Spleen (tissue), 11 donors: ENCODE results near the gene FLG. TPM values are rescaled to one million over a fixed set of nuclear protein-coding genes. Genes with fewer than 3 reads are reported as not detected.

ENCODE experiments used
- DNase-seq: peaks from one replicate; pipeline ENCODE4 v3.0.0-alpha.2; 2020
- H3K27ac ChIP-seq, 8 donors: fragments of 200-600 bp; sonication (generic) in 7 of 8; 1 replicate in 4 of 8; 2 replicates in 4 of 8; pipeline versions ENCODE4 v1.5.0 to v1.8.0; 2016 to 2021; ENCODE audit warnings: inconsistent platforms in 4 of 8, mild to moderate bottlenecking in 4 of 8, moderate library complexity in 1 of 8
- H3K27me3 ChIP-seq, 7 donors: fragments of 200-600 bp; sonication (generic) in 6 of 7; replicated peaks in 1 of 7; 1 replicate in 4 of 7; 2 replicates in 3 of 7; pipeline versions ENCODE4 v1.5.0 to v1.8.0; 2016 to 2021; ENCODE audit warnings: inconsistent platforms in 3 of 7, mild to moderate bottlenecking in 1 of 7
- H3K36me3 ChIP-seq, 6 donors: fragments of 200-600 bp; sonication (generic) in 5 of 6; 1 replicate in 4 of 6; 2 replicates in 2 of 6; pipeline versions ENCODE4 v1.5.0 to v1.8.0; 2016 to 2021; ENCODE audit warnings: inconsistent platforms in 2 of 6
- H3K4me1 ChIP-seq, 6 donors: fragments of 200-600 bp; sonication (generic) in 5 of 6; 1 replicate in 3 of 6; 2 replicates in 3 of 6; pipeline versions ENCODE4 v1.5.0 to v1.8.0; 2016 to 2021; ENCODE audit warnings: inconsistent platforms in 3 of 6
- H3K4me3 ChIP-seq, 8 donors: fragments of 200-600 bp; sonication (generic) in 7 of 8; 1 replicate in 4 of 8; 2 replicates in 4 of 8; pipeline versions ENCODE4 v1.5.0 to v1.8.0; 2016 to 2021; ENCODE audit warnings: inconsistent platforms in 4 of 8, mild to moderate bottlenecking in 4 of 8, moderate library complexity in 2 of 8
- H3K9me3 ChIP-seq, 8 donors: fragments of 200-600 bp; sonication (generic) in 7 of 8; 1 replicate in 4 of 8; 2 replicates in 4 of 8; pipeline versions ENCODE4 v1.5.0 to v1.8.0; 2016 to 2021; ENCODE audit warnings: inconsistent platforms in 4 of 8
- CTCF ChIP-seq, 11 experiments: fragments of 200-600 bp in 7 of 11; fragments of 450-650 bp in 4 of 11; sonication (generic) in 4 of 11; IDR thresholded peaks in 8 of 11; conservative IDR thresholded peaks in 3 of 11; 1 replicate in 7 of 11; 2 replicates in 4 of 11; pipeline versions ENCODE4 v1.4.0 to v1.8.0; 2016 to 2021; ENCODE audit warnings: antibody characterized with exemption in 11 of 11, inconsistent platforms in 4 of 11, mild to moderate bottlenecking in 1 of 11
- POLR2A ChIP-seq, 3 donors: fragments of 450-650 bp; IDR thresholded peaks; one replicate each; pipeline ENCODE4 v1.5.1; 2017; ENCODE audit warnings: antibody characterized with exemption in 3 of 3, mild to moderate bottlenecking in 1 of 3
- POLR2AphosphoS5 ChIP-seq, 3 donors: sonication (generic); formaldehyde crosslinking; IDR thresholded peaks; one replicate each; pipeline ENCODE4 v1.5.1; 2017; ENCODE audit warnings: antibody characterized with exemption in 3 of 3
- WGBS, 5 donors: extraction: QIAGEN DNeasy Blood & Tissue Kit in 3 of 5; methylation state at CpG; one replicate each; pipeline versions ENCODE4 v1.1.5 to v1.1.7; 2013 to 2018; 5-methylcytosine and 5-hydroxymethylcytosine counted together
- intact Hi-C: fragments of 100-400 bp; cut with DNase I; formaldehyde crosslinking; loops from one replicate; pipeline ENCODE4 v1.15.0; 2023; ENCODE audit warnings: low total_unique reads
- polyA plus RNA-seq, 3 donors: library from polyadenylated mRNA; stranded (reverse); fragments of 200-250 nt; gene quantifications; one replicate each; pipeline ENCODE4 v1.2.1, GENCODE V29; 2013
- total RNA-seq, 7 donors: library from RNA; depleted of rRNA in 3 of 7; stranded (reverse); fragments of >200 nt in 3 of 7; fragmentation: NEBNext Ultra II Directional in 4 of 7; extraction: Animal tissue kit (Norgen Biotek cat#: 25700) in 4 of 7; gene quantifications; one replicate each; pipeline versions ENCODE4 v1.1.0 to v1.2.1, GENCODE V29; 2016 to 2021
- donor health status: healthy with polysubstance abuse.
- donor health status: DM: no; HTN: no; CAD: no; lungs with moderate emphysema.
- donor health status: DM: no; HTN: no; CAD: no.
- donor health status: Bipolar disorder and iron deficiency.
- donor health status: healthy.
- donor health status: DM: no; HTN: no; CAD: no.
- donor health status: DM: yes; HTN: yes; CAD: no.

The FLG gene
- total and polyA plus RNA-seq, 10 donors, result under 0.01 to 0.20 (median 0.03) TPM; not detected in 7

GRCh38 chr1:152347116-152347728, 22.2 kb upstream of the FLG start:
- H3K4me1 ChIP-seq, result no peaks in the 10 kb centered on the region
- 6 to 27% (median 10%) methylated on average over 8 of the region's 8 CpGs for WGBS, 5 donors
- no peak overlapping the region for H3K27ac ChIP-seq
- no peak for DNase-seq
- H3K27me3 ChIP-seq, result no peaks in the 10 kb centered on the region
- intact Hi-C loops, result loop anchor here (5.0 kb wide), 2 partner anchors 95 to 110 kb away; no protein-coding TSS in a partner anchor
- TF ChIP-seq CTCF (IDR thresholded peaks at IDR 0.05 in 8 of 11, conservative IDR thresholded peaks at IDR 0.05 in 3 of 11) (peak; percentile 53 to 88 (median 72)), POLR2A (IDR thresholded peaks at IDR 0.05) (no peak)
- no peaks in the 10 kb centered on the region for H3K9me3 ChIP-seq
- H3K36me3 ChIP-seq, result no peaks in the 10 kb centered on the region
- no peak overlapping the region for H3K4me3 ChIP-seq

GRCh38 chr1:152344438-152344837, 19.4 kb upstream of the FLG start:
- Histone ChIP-seq H3K27me3 (no peaks in the 10 kb centered on the region), H3K4me3 (no peak overlapping the region), H3K9me3 (no peaks in the 10 kb centered on the region), H3K27ac (no peak overlapping the region), H3K36me3 (no peaks in the 10 kb centered on the region), H3K4me1 (no peaks in the 10 kb centered on the region)
- TF ChIP-seq CTCF (IDR thresholded peaks at IDR 0.05 in 8 of 11, conservative IDR thresholded peaks at IDR 0.05 in 3 of 11) (no peak), POLR2AphosphoS5 (IDR thresholded peaks at IDR 0.05) (no peak)
- no peak for DNase-seq
- intact Hi-C loops, result no loop called here

GRCh38 chr1:152343006-152343405, 18.0 kb upstream of the FLG start:
- intact Hi-C loops, result no loop called here
- H3K27me3 ChIP-seq, result no peaks in the 10 kb centered on the region
- 54 to 79% (median 70%) methylated on average over 3 of the region's 3 CpGs for WGBS, 5 donors
- H3K4me1 ChIP-seq, result no peaks in the 10 kb centered on the region
- H3K36me3 ChIP-seq, result no peaks in the 10 kb centered on the region
- H3K27ac ChIP-seq, result no peak overlapping the region
- no peak for DNase-seq
- H3K4me3 ChIP-seq, result no peak overlapping the region
- TF ChIP-seq POLR2AphosphoS5 (IDR thresholded peaks at IDR 0.05) (no peak), POLR2A (IDR thresholded peaks at IDR 0.05) (no peak), CTCF (IDR thresholded peaks at IDR 0.05 in 8 of 11, conservative IDR thresholded peaks at IDR 0.05 in 3 of 11) (no peak)
- H3K9me3 ChIP-seq, result no peaks in the 10 kb centered on the region

DNA sequence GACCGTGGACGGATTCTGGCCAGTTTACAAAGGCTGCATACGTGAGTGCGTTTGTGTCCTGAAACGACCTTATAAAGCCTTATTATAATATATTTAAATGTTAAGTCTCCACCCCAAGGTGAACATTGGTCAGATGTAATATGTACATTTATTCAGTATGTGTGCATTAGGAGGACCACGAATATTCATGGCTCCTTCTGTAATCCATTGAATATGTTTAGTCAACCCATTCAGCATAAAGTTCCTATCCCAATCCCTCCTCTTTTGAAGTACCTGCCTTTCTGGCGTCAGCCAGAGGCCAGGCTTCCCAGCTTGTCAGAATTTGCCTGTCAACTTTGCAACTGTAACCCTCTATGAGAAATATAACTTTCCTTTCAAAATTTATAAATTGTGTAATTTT, 10.4 kb upstream of the FLG start:
- intact Hi-C loops, result no loop called here
- H3K27ac ChIP-seq, result no peak overlapping the region
- no peaks in the 10 kb centered on the region for H3K4me1 ChIP-seq
- DNase-seq, result peak; percentile 61
- no peak overlapping the region for H3K4me3 ChIP-seq
- peaks cover 0 to 3% (median 0%) of the 10 kb centered on the region in 7 donors for H3K27me3 ChIP-seq
- 63 to 81% (median 72%) methylated on average over 7 of the region's 7 CpGs for WGBS, 5 donors
- no peaks in the 10 kb centered on the region for H3K9me3 ChIP-seq
- TF ChIP-seq POLR2AphosphoS5 (IDR thresholded peaks at IDR 0.05) (no peak), CTCF (IDR thresholded peaks at IDR 0.05 in 8 of 11, conservative IDR thresholded peaks at IDR 0.05 in 3 of 11) (no peak), POLR2A (IDR thresholded peaks at IDR 0.05) (no peak)
- H3K36me3 ChIP-seq, result no peaks in the 10 kb centered on the region
